SK-N-SH (cell line): ENCODE data around the gene PAFAH1B1. TPM values are rescaled to one million over a fixed set of nuclear protein-coding genes. Genes with fewer than 3 reads are reported as not detected.

ENCODE experiments used
- CTCF ChIA-PET: fragments of 300-600, 350-600 bp; formaldehyde crosslinking; extraction: SDS; loops from one replicate; lab custom pipeline; 2021; lab: Yijun Ruan, JAX
- POLR2A ChIA-PET: fragments of 350-600 bp; sonication (Branson Sonifier 250); formaldehyde crosslinking; extraction: SDS; loops from one replicate; lab custom pipeline; 2020; ENCODE audit warnings: antibody characterized with exemption, inconsistent platforms; lab: Yijun Ruan, JAX
- DNase-seq: peaks from one replicate; pipeline ENCODE4 v3.0.0; 2012
- H2AFZ ChIP-seq: fragments of 200-600 bp; sonication (generic); 2 replicates; pipeline ENCODE4 v1.8.1; 2016; ENCODE audit warnings: antibody characterized with exemption, mild to moderate bottlenecking, low read depth
- H3F3A ChIP-seq: fragments of 200-600 bp; sonication (generic); replicated peaks from 2 replicates; pipeline ENCODE3; 2016; ENCODE audit warnings: antibody characterized with exemption, mild to moderate bottlenecking; ENCODE audit not compliant: insufficient read depth
- H3K27ac ChIP-seq, 2 experiments: fragments of 200-500 bp in 1 of 2; fragments of 200-600 bp in 1 of 2; sonication (Bioruptor generic) in 1 of 2; sonication (generic), shearing (Covaris generic) in 1 of 2; 2 replicates each; pipeline versions ENCODE4 v1.5.1 to v1.6.1; 2014 to 2016; ENCODE audit warnings: low read depth in 2 of 2, inconsistent platforms in 1 of 2, low read length in 1 of 2, mild to moderate bottlenecking in 1 of 2, mixed read lengths in 1 of 2
- H3K27me3 ChIP-seq: fragments of 200-600 bp; sonication (generic), shearing (Covaris generic); 2 replicates; pipeline ENCODE4 v1.6.1; 2016; ENCODE audit warnings: mixed run types; ENCODE audit not compliant: insufficient read depth
- H3K36me3 ChIP-seq, 2 experiments: fragments of 200-500 bp in 1 of 2; fragments of 200-600 bp in 1 of 2; sonication (Bioruptor generic) in 1 of 2; sonication (generic) in 1 of 2; replicated peaks in 1 of 2; 2 replicates each; pipeline versions ENCODE3 to v1.5.1; 2014 to 2016; ENCODE audit warnings: low read length in 1 of 2, mild to moderate bottlenecking in 1 of 2; ENCODE audit not compliant: insufficient read depth in 2 of 2, control insufficient read depth in 1 of 2
- H3K4me1 ChIP-seq, 2 experiments: fragments of 200-500 bp in 1 of 2; fragments of 200-600 bp in 1 of 2; sonication (Bioruptor generic) in 1 of 2; sonication (generic), shearing (Covaris generic) in 1 of 2; 2 replicates each; pipeline versions ENCODE4 v1.5.1 to v1.6.1; 2014 to 2016; ENCODE audit warnings: low read depth in 1 of 2, low read length in 1 of 2, mixed run types in 1 of 2; ENCODE audit not compliant: insufficient read depth in 2 of 2, control insufficient read depth in 1 of 2
- H3K4me2 ChIP-seq: fragments of 200-600 bp; sonication (generic), shearing (Covaris generic); 2 replicates; pipeline ENCODE4 v1.6.1; 2017; ENCODE audit warnings: mixed run types
- H3K4me3 ChIP-seq, 2 experiments: fragments of 200-500 bp in 1 of 2; fragments of 200-600 bp in 1 of 2; sonication (Bioruptor generic) in 1 of 2; sonication (generic), shearing (Covaris generic) in 1 of 2; 2 replicates each; pipeline versions ENCODE4 v1.5.1 to v1.8.1; 2014 to 2016; ENCODE audit warnings: low read depth in 2 of 2, inconsistent platforms in 1 of 2, low read length in 1 of 2, mild to moderate bottlenecking in 1 of 2, mixed read lengths in 1 of 2, moderate library complexity in 1 of 2
- H3K79me2 ChIP-seq: fragments of 200-600 bp; sonication (generic); 2 replicates; pipeline ENCODE4 v1.8.1; 2017; ENCODE audit warnings: mild to moderate bottlenecking; ENCODE audit not compliant: insufficient read depth
- H3K9ac ChIP-seq: fragments of 200-600 bp; sonication (generic); 2 replicates; pipeline ENCODE4 v1.6.1; 2017; ENCODE audit warnings: mixed run types
- H3K9me2 ChIP-seq: fragments of 200-600 bp; sonication (generic); 2 replicates; pipeline ENCODE4 v1.6.1; 2017; ENCODE audit warnings: mixed run types
- H3K9me3 ChIP-seq: fragments of 200-600 bp; sonication (generic); 2 replicates; pipeline ENCODE4 v1.6.1; 2017; ENCODE audit warnings: mixed run types, mild to moderate bottlenecking, moderate library complexity
- H4K20me1 ChIP-seq: fragments of 200-600 bp; sonication (generic); 2 replicates; pipeline ENCODE4 v1.6.1; 2017; ENCODE audit warnings: mild to moderate bottlenecking, mixed run types; ENCODE audit not compliant: insufficient read depth
- CHD2 ChIP-seq: fragments of 150-350 bp; IDR thresholded peaks from 2 replicates; pipeline ENCODE4 v1.6.1; 2018; ENCODE audit warnings: low read length; ENCODE audit not compliant: partially characterized antibody
- ELF1 ChIP-seq: IDR thresholded peaks from 2 replicates; pipeline ENCODE4 v1.4.0; 2012
- EP300 ChIP-seq, 2 experiments: IDR thresholded peaks; 2 replicates each; pipeline versions ENCODE4 v1.4.0 to v1.6.1; 2012; ENCODE audit warnings: borderline replicate concordance in 1 of 2, low read depth in 1 of 2, low read length in 1 of 2
- FOSL2 ChIP-seq: IDR thresholded peaks from 2 replicates; pipeline ENCODE4 v1.4.0; 2012; ENCODE audit warnings: low read depth, mild to moderate bottlenecking, moderate library complexity, borderline replicate concordance
- FOXJ3 ChIP-seq: sonication (generic); formaldehyde crosslinking; IDR thresholded peaks from 2 replicates; pipeline ENCODE4 v1.5.1; 2020; ENCODE audit warnings: mild to moderate bottlenecking, missing genetic modification reagents
- FOXM1 ChIP-seq: IDR thresholded peaks from 2 replicates; pipeline ENCODE4 v1.4.0; 2012; ENCODE audit warnings: low read depth, mild to moderate bottlenecking
- GABPA ChIP-seq: IDR thresholded peaks from 2 replicates; pipeline ENCODE4 v1.4.0; 2012; ENCODE audit warnings: low read depth, mild to moderate bottlenecking
- JUND ChIP-seq: IDR thresholded peaks from 2 replicates; pipeline ENCODE4 v1.4.0; 2012
- MXI1 ChIP-seq: IDR thresholded peaks from 2 replicates; pipeline ENCODE4 v1.6.1; 2012; ENCODE audit warnings: mild to moderate bottlenecking, low read depth, low read length, improper control_type of control experiment
- POLR2AphosphoS5 ChIP-seq: IDR thresholded peaks from 2 replicates; pipeline ENCODE4 v1.6.1; 2012; ENCODE audit warnings: low read depth, low read length
- RCOR1 ChIP-seq: fragments of 150-350 bp; IDR thresholded peaks from 2 replicates; pipeline ENCODE4 v1.6.1; 2017; ENCODE audit warnings: antibody characterized with exemption, low read length
- SMC3 ChIP-seq: IDR thresholded peaks from 2 replicates; pipeline ENCODE4 v1.6.1; 2012; ENCODE audit warnings: low read depth, low read length, improper control_type of control experiment
- TAF1 ChIP-seq: IDR thresholded peaks from 2 replicates; pipeline ENCODE4 v1.6.1; 2012; ENCODE audit warnings: low read depth, mild to moderate bottlenecking, low read length, moderate library complexity, borderline replicate concordance
- WGBS: methylation state at CpG from one replicate; pipeline ENCODE4 v1.1.6; 2017; ENCODE audit warnings: low lambda C conversion rate; 5-methylcytosine and 5-hydroxymethylcytosine counted together
- polyA plus RNA-seq, 3 experiments: library from polyadenylated mRNA; depleted of rRNA; stranded (reverse); fragments of >200 nt; gene quantifications; 2 replicates each; pipeline ENCODE4 v1.2.3, GENCODE V29; 2012
- TF ChIP-seq, protein P1 (sequence below): IDR thresholded peaks from 2 replicates; pipeline ENCODE4 v1.4.0; 2012; ENCODE audit warnings: low read depth, borderline replicate concordance
- TF ChIP-seq, protein P2 (sequence below): IDR thresholded peaks from 2 replicates; pipeline ENCODE4 v1.6.1; 2012; ENCODE audit warnings: mild to moderate bottlenecking, low read depth, low read length, moderate library complexity

The PAFAH1B1 gene
- polyA plus RNA-seq, 1 of the 3 experiments (the other 2 are of a cell fraction), result 37.3 TPM

DNA sequence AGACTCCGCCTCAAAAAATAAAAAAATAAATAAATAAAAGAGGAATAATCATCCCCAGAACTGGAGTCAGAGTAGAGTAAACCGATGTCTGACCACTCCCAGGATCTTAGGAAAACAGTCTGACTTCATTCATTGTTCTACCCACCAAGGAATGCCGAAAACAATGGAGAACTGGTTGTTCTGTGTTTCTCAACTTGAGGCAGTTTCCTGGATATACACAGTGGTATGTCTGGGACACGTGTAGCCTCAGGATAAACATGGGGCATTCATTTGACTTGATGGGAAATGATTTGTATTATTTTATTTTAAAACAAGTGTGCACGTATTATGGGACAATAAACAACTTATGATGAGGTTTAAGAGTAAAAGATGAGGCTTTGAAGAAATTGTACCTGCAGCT lies 32.8 kb upstream of the PAFAH1B1 start (continued):
- TF ChIP-seq FOXJ3 (CRISPR knock-in tag), result no peak
- TF ChIP-seq MXI1, result no peak
- TF ChIP-seq FOXM1, result no peak
- TF ChIP-seq, all 33 proteins: peak for 0

DNA sequence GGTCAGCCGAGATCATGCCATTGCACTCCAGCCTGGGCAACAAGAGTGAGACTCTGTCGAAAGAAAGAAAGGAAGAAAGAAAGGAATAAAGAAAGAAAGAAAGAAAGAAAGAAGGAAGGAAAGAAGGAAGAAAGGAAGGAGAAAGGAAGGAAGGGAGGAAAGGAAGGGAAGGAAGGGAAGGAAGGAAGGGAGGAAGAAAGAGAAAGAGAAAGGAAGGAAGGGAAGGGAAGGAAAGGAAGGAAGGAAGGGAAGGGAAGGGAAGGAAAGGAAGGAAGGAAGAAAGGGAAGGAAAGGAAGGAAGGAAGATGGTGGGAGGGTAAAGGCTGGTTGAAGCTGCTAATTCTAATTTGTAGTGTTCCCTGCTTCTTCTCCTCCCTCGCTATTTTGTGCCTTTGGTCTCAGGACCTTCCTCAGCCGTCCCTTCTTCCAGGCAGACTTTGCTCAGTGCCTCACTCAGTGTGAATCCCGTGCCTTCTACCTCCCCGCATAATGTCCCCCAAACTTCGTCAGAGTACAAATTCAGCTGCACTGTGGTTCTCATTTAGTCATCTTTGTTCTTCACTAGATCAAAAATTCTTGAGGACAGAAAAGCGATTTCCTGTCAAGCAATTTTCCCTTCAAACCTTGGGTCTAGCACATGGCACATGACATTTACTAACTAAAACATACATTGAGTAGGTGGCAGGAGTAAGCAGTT lies 31.1 kb upstream of the PAFAH1B1 start:
- Histone ChIP-seq H3K4me3 (no peak overlapping the region), H3K27me3 (no peaks in the 10 kb centered on the region), H3K9ac (no peak overlapping the region), H3K9me3 (no peaks in the 10 kb centered on the region), H2AFZ (no peak overlapping the region), H3K36me3 (no peaks in the 10 kb centered on the region), H3K79me2 (no peaks in the 10 kb centered on the region), H3F3A (no peaks in the 10 kb centered on the region)
- CTCF ChIA-PET, result no interaction called here
- TF ChIP-seq CHD2 (no peak), EP300 (IDR thresholded peaks at IDR 0.05; ENCODE audit: borderline replicate concordance in 1 of 2, low read depth in 1 of 2, low read length in 1 of 2) (no peak), RCOR1 (no peak), FOSL2 (no peak), GABPA (no peak), ELF1 (no peak), POLR2AphosphoS5 (no peak), SMC3 (no peak), TAF1 (no peak), JUND (no peak)
- TF ChIP-seq, protein P1, sequence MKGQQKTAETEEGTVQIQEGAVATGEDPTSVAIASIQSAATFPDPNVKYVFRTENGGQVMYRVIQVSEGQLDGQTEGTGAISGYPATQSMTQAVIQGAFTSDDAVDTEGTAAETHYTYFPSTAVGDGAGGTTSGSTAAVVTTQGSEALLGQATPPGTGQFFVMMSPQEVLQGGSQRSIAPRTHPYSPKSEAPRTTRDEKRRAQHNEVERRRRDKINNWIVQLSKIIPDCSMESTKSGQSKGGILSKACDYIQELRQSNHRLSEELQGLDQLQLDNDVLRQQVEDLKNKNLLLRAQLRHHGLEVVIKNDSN, result no peak
- TF ChIP-seq, protein P2, sequence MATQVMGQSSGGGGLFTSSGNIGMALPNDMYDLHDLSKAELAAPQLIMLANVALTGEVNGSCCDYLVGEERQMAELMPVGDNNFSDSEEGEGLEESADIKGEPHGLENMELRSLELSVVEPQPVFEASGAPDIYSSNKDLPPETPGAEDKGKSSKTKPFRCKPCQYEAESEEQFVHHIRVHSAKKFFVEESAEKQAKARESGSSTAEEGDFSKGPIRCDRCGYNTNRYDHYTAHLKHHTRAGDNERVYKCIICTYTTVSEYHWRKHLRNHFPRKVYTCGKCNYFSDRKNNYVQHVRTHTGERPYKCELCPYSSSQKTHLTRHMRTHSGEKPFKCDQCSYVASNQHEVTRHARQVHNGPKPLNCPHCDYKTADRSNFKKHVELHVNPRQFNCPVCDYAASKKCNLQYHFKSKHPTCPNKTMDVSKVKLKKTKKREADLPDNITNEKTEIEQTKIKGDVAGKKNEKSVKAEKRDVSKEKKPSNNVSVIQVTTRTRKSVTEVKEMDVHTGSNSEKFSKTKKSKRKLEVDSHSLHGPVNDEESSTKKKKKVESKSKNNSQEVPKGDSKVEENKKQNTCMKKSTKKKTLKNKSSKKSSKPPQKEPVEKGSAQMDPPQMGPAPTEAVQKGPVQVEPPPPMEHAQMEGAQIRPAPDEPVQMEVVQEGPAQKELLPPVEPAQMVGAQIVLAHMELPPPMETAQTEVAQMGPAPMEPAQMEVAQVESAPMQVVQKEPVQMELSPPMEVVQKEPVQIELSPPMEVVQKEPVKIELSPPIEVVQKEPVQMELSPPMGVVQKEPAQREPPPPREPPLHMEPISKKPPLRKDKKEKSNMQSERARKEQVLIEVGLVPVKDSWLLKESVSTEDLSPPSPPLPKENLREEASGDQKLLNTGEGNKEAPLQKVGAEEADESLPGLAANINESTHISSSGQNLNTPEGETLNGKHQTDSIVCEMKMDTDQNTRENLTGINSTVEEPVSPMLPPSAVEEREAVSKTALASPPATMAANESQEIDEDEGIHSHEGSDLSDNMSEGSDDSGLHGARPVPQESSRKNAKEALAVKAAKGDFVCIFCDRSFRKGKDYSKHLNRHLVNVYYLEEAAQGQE, result no peak
- TF ChIP-seq, all 33 proteins: peak for 0
- H3K4me2 ChIP-seq, result no peak overlapping the region
- POLR2A ChIA-PET, result no interaction called here
- no peak for DNase-seq
- H4K20me1 ChIP-seq, result no peaks in the 10 kb centered on the region
- no peaks in the 10 kb centered on the region for H3K4me1 ChIP-seq
- no peaks in the 10 kb centered on the region for H3K9me2 ChIP-seq
- 66% methylated on average over 8 of the region's 8 CpGs for WGBS
- H3K27ac ChIP-seq, result no peak overlapping the region
